Naive B cell (primary cell): ENCODE results near the gene VPS8. TPM values are rescaled to one million over a fixed set of nuclear protein-coding genes. Genes with fewer than 3 reads are reported as not detected.

Source experiments
- ATAC-seq, 2 donors: fragments of 150-1000 bp; cut with Tn5 transposase; 2 replicates each; pipeline ENCODE4 v1.10.0; 2021; ENCODE audit warnings: low read depth in 2 of 2, mild to moderate bottlenecking in 2 of 2, moderate library complexity in 2 of 2
- DNase-seq: peaks from one replicate; pipeline ENCODE4 v3.0.0; 2022
- H3K27ac Mint-ChIP-seq, 6 donors: one replicate each; pipeline ENCODE4 v1.8.0; 2020 to 2022; ENCODE audit warnings: mild to moderate bottlenecking in 6 of 6, mixed read lengths in 6 of 6, moderate library complexity in 5 of 6, inconsistent platforms in 2 of 6
- H3K27me3 Mint-ChIP-seq, 3 donors: one replicate each; pipeline ENCODE4 v1.8.0; 2021 to 2022; ENCODE audit warnings: mixed read lengths in 3 of 3, mild to moderate bottlenecking in 1 of 3
- H3K36me3 Mint-ChIP-seq, 2 donors: one replicate each; pipeline ENCODE4 v1.8.0; 2020 to 2022; ENCODE audit warnings: mixed read lengths in 2 of 2, inconsistent platforms in 1 of 2, mild to moderate bottlenecking in 1 of 2
- H3K4me1 Mint-ChIP-seq, 3 donors: one replicate each; pipeline ENCODE4 v1.8.0; 2020 to 2022; ENCODE audit warnings: mixed read lengths in 3 of 3, inconsistent platforms in 1 of 3, mild to moderate bottlenecking in 1 of 3, moderate library complexity in 1 of 3
- H3K4me3 Mint-ChIP-seq, 8 donors: one replicate each; pipeline ENCODE4 v1.8.0; 2020 to 2022; ENCODE audit warnings: mild to moderate bottlenecking in 8 of 8, mixed read lengths in 8 of 8, moderate library complexity in 8 of 8, inconsistent platforms in 2 of 8
- H3K9me3 Mint-ChIP-seq, 7 donors: one replicate each; pipeline ENCODE4 v1.8.0; 2020 to 2022; ENCODE audit warnings: mixed read lengths in 7 of 7, mild to moderate bottlenecking in 5 of 7, inconsistent platforms in 2 of 7, moderate library complexity in 1 of 7
- polyA plus RNA-seq, 6 donors: library from polyadenylated mRNA; unstranded; fragments of 300-500 nt; fragmentation: Illumina TruSeq; gene quantifications; one replicate each; pipeline ENCODE4 v1.2.3, GENCODE V29; 2021; ENCODE audit warnings: low read depth in 6 of 6

The VPS8 gene
- polyA plus RNA-seq, 6 donors from 2014 or later: 19.4 to 33.2 (median 23.7) TPM

GRCh38 chr3:184811034-184811433, 932 bp upstream of the VPS8 start:
- no peaks in the 10 kb centered on the region for H3K9me3 Mint-ChIP-seq
- no peak for ATAC-seq
- H3K36me3 Mint-ChIP-seq: peaks cover 0 to 4% of the 10 kb centered on the region in 2 donors
- H3K4me3 Mint-ChIP-seq: peak overlapping the region in 1 of 8 donors; percentile 90
- peaks cover 0 to 5% (median 0%) of the 10 kb centered on the region in 3 donors for H3K27me3 Mint-ChIP-seq
- DNase-seq: no peak
- H3K27ac Mint-ChIP-seq: no peak overlapping the region
- H3K4me1 Mint-ChIP-seq: peaks cover 14 to 20% (median 17%) of the 10 kb centered on the region in 3 donors

GRCh38 chr3:184811663-184811998, 335 bp upstream of the VPS8 start:
- H3K36me3 Mint-ChIP-seq: peaks cover 0 to 10% of the 10 kb centered on the region in 2 donors
- ATAC-seq (no peak), DNase-seq (no peak)
- H3K27me3 Mint-ChIP-seq: peaks cover 0 to under 1% (median 0%) of the 10 kb centered on the region in 3 donors
- peaks cover 14 to 20% (median 17%) of the 10 kb centered on the region in 3 donors for H3K4me1 Mint-ChIP-seq
- peak overlapping the region; percentile 84 to 100 (median 96) for H3K4me3 Mint-ChIP-seq
- peak overlapping the region in 3 of 6 donors; percentile 70 to 98 (median 85) for H3K27ac Mint-ChIP-seq
- H3K9me3 Mint-ChIP-seq: no peaks in the 10 kb centered on the region

- ATAC-seq: no peak
- Mint-ChIP-seq H3K4me1 (peaks cover 16 to 20% (median 17%) of the 10 kb centered on the region in 3 donors), H3K27ac (peak overlapping the region in 4 of 6 donors; percentile 81 to 99 (median 91)), H3K4me3 (peak overlapping the region; percentile 84 to 100 (median 96)), H3K36me3 (peaks cover 0 to 14% of the 10 kb centered on the region in 2 donors), H3K27me3 (no peaks in the 10 kb centered on the region), H3K9me3 (no peaks in the 10 kb centered on the region)
- no peak for DNase-seq
Observed at GRCh38 chr3:184812662-184813042, 686 bp downstream of the VPS8 start.

- no peak for ATAC-seq
- peaks cover 0 to 14% of the 10 kb centered on the region in 2 donors for H3K36me3 Mint-ChIP-seq
- H3K4me3 Mint-ChIP-seq: peak overlapping the region; percentile 71 to 100 (median 94)
- no peak overlapping the region for H3K27ac Mint-ChIP-seq
- DNase-seq: no peak
- H3K27me3 Mint-ChIP-seq: no peaks in the 10 kb centered on the region
- no peaks in the 10 kb centered on the region for H3K9me3 Mint-ChIP-seq
- H3K4me1 Mint-ChIP-seq: peaks cover 17 to 21% (median 20%) of the 10 kb centered on the region in 3 donors
Observed at GRCh38 chr3:184813357-184813756, 1.4 kb downstream of the VPS8 start.

GRCh38 chr3:184814214-184814613, 2.2 kb downstream of the VPS8 start:
- H3K4me1 Mint-ChIP-seq: peaks cover 17 to 21% (median 20%) of the 10 kb centered on the region in 3 donors

GRCh38 chr3:184815046-184815930, 3.3 kb downstream of the VPS8 start:
- no peaks in the 10 kb centered on the region for H3K9me3 Mint-ChIP-seq
- DNase-seq: no peak
- H3K27me3 Mint-ChIP-seq: no peaks in the 10 kb centered on the region
- H3K4me3 Mint-ChIP-seq: peak overlapping the region in 1 of 8 donors; percentile 29
- H3K36me3 Mint-ChIP-seq: peaks cover 0 to 20% of the 10 kb centered on the region in 2 donors
- H3K27ac Mint-ChIP-seq: no peak overlapping the region
- no peak for ATAC-seq
- H3K4me1 Mint-ChIP-seq: peaks cover 22 to 26% (median 26%) of the 10 kb centered on the region in 3 donors

More at GRCh38 chr3:184814214-184814613, 2.2 kb downstream of the VPS8 start:
- no peak overlapping the region for H3K27ac Mint-ChIP-seq
- no peak for DNase-seq
- H3K27me3 Mint-ChIP-seq: no peaks in the 10 kb centered on the region
- H3K4me3 Mint-ChIP-seq: peak overlapping the region in 2 of 8 donors; percentile 90 to 96
- no peaks in the 10 kb centered on the region for H3K9me3 Mint-ChIP-seq
- H3K36me3 Mint-ChIP-seq: peaks cover 0 to 14% of the 10 kb centered on the region in 2 donors
- no peak for ATAC-seq

GRCh38 chr3:184816614-184817013, 4.6 kb downstream of the VPS8 start:
- no peaks in the 10 kb centered on the region for H3K9me3 Mint-ChIP-seq
- no peak for ATAC-seq

GRCh38 chr3:184820525-184820924, 8.6 kb downstream of the VPS8 start:
- peaks cover 0 to 25% of the 10 kb centered on the region in 2 donors for H3K36me3 Mint-ChIP-seq
- H3K9me3 Mint-ChIP-seq: no peaks in the 10 kb centered on the region
- DNase-seq (no peak), ATAC-seq (no peak)
- no peak overlapping the region for H3K27ac Mint-ChIP-seq
- no peak overlapping the region for H3K4me3 Mint-ChIP-seq
- H3K4me1 Mint-ChIP-seq: peaks cover 6 to 23% (median 6%) of the 10 kb centered on the region in 3 donors
- no peaks in the 10 kb centered on the region for H3K27me3 Mint-ChIP-seq

More at GRCh38 chr3:184816614-184817013, 4.6 kb downstream of the VPS8 start:
- Mint-ChIP-seq H3K36me3 (peaks cover 0 to 20% of the 10 kb centered on the region in 2 donors), H3K27me3 (no peaks in the 10 kb centered on the region), H3K4me3 (no peak overlapping the region), H3K4me1 (peaks cover 23 to 33% (median 26%) of the 10 kb centered on the region in 3 donors), H3K27ac (peak overlapping the region in 1 of 6 donors; percentile 43)
- no peak for DNase-seq

GRCh38 chr3:184821034-184821433, 9.1 kb downstream of the VPS8 start:
- H3K4me1 Mint-ChIP-seq: peaks cover 6 to 23% (median 6%) of the 10 kb centered on the region in 3 donors
- no peaks in the 10 kb centered on the region for H3K9me3 Mint-ChIP-seq

GRCh38 chr3:184822081-184822480, 10.1 kb downstream of the VPS8 start:
- ATAC-seq (no peak), DNase-seq (no peak)
- H3K4me3 Mint-ChIP-seq: no peak overlapping the region
- peak overlapping the region in 1 of 6 donors; percentile 8 for H3K27ac Mint-ChIP-seq
- peaks cover 2 to 13% of the 10 kb centered on the region in 2 donors for H3K36me3 Mint-ChIP-seq
- peaks cover 6 to 23% (median 6%) of the 10 kb centered on the region in 3 donors for H3K4me1 Mint-ChIP-seq
- no peaks in the 10 kb centered on the region for H3K27me3 Mint-ChIP-seq
- H3K9me3 Mint-ChIP-seq: no peaks in the 10 kb centered on the region

More at GRCh38 chr3:184821034-184821433, 9.1 kb downstream of the VPS8 start:
- no peaks in the 10 kb centered on the region for H3K27me3 Mint-ChIP-seq
- H3K36me3 Mint-ChIP-seq: peaks cover 0 to 21% of the 10 kb centered on the region in 2 donors
- DNase-seq: no peak
- no peak for ATAC-seq
- no peak overlapping the region for H3K27ac Mint-ChIP-seq
- H3K4me3 Mint-ChIP-seq: no peak overlapping the region

- no peaks in the 10 kb centered on the region for H3K27me3 Mint-ChIP-seq
Observed at GRCh38 chr3:184822654-184823053, 10.7 kb downstream of the VPS8 start.

GRCh38 chr3:184823990-184824389, 12.0 kb downstream of the VPS8 start:
- no peaks in the 10 kb centered on the region for H3K27me3 Mint-ChIP-seq
- peaks cover 5 to 18% (median 10%) of the 10 kb centered on the region in 3 donors for H3K4me1 Mint-ChIP-seq
- ATAC-seq (no peak), DNase-seq (no peak)
- no peaks in the 10 kb centered on the region for H3K9me3 Mint-ChIP-seq
- H3K36me3 Mint-ChIP-seq: peaks cover 12 to 29% of the 10 kb centered on the region in 2 donors
- H3K27ac Mint-ChIP-seq: no peak overlapping the region
- H3K4me3 Mint-ChIP-seq: no peak overlapping the region

More at GRCh38 chr3:184822654-184823053, 10.7 kb downstream of the VPS8 start:
- DNase-seq (no peak), ATAC-seq (no peak)
- peaks cover 8 to 19% of the 10 kb centered on the region in 2 donors for H3K36me3 Mint-ChIP-seq
- H3K4me1 Mint-ChIP-seq: peaks cover 6 to 22% (median 8%) of the 10 kb centered on the region in 3 donors
- no peak overlapping the region for H3K4me3 Mint-ChIP-seq
- no peak overlapping the region for H3K27ac Mint-ChIP-seq
- no peaks in the 10 kb centered on the region for H3K9me3 Mint-ChIP-seq

GRCh38 chr3:184825121-184825820, 13.3 kb downstream of the VPS8 start:
- DNase-seq: no peak
- H3K4me1 Mint-ChIP-seq: peaks cover 0 to 12% (median 5%) of the 10 kb centered on the region in 3 donors
- H3K36me3 Mint-ChIP-seq: peaks cover 13 to 22% of the 10 kb centered on the region in 2 donors
- no peak for ATAC-seq
- H3K27me3 Mint-ChIP-seq: no peaks in the 10 kb centered on the region
- no peak overlapping the region for H3K4me3 Mint-ChIP-seq
- H3K27ac Mint-ChIP-seq: no peak overlapping the region
- H3K9me3 Mint-ChIP-seq: no peaks in the 10 kb centered on the region
